MM.1S (cell line): ENCODE measurements around the gene SOCS2.

Experiments used
- DNase-seq: peaks from one replicate; pipeline ENCODE4 v3.0.0-alpha.2; 2015
- H2AFZ ChIP-seq: fragments of 300-600 bp; sonication (generic); 2 replicates; pipeline ENCODE4 v1.6.0; 2016; ENCODE audit warnings: antibody characterized with exemption, low read length
- H3F3A ChIP-seq: fragments of 300-600 bp; sonication (generic); 2 replicates; pipeline ENCODE4 v1.6.1; 2016; ENCODE audit warnings: mild to moderate bottlenecking, antibody characterized with exemption, low read length, moderate library complexity, mixed read lengths; ENCODE audit not compliant: insufficient read depth
- H3K27ac ChIP-seq: fragments of 300-600 bp; sonication (generic); 2 replicates; pipeline ENCODE4 v1.5.1; 2016; ENCODE audit warnings: mild to moderate bottlenecking, low read length
- H3K27me3 ChIP-seq: fragments of 300-600 bp; sonication (generic); replicated peaks from 2 replicates; pipeline ENCODE4 v1.6.0; 2016; ENCODE audit warnings: low read length; ENCODE audit not compliant: insufficient read depth
- H3K36me3 ChIP-seq: fragments of 300-600 bp; sonication (generic); replicated peaks from 2 replicates; pipeline ENCODE4 v1.6.1; 2016; ENCODE audit warnings: mild to moderate bottlenecking, low read length, mixed read lengths; ENCODE audit not compliant: insufficient read depth
- H3K4me1 ChIP-seq: fragments of 300-600 bp; sonication (generic); 2 replicates; pipeline ENCODE4 v1.6.1; 2016; ENCODE audit warnings: low read length, mixed read lengths
- H3K4me2 ChIP-seq: fragments of 300-600 bp; sonication (generic); 2 replicates; pipeline ENCODE4 v1.6.0; 2016; ENCODE audit warnings: low read depth, low read length
- H3K4me3 ChIP-seq: fragments of 300-600 bp; sonication (generic); 2 replicates; pipeline ENCODE4 v1.5.1; 2016; ENCODE audit warnings: low read length, mixed read lengths
- H3K79me2 ChIP-seq: fragments of 300-600 bp; sonication (generic); 2 replicates; pipeline ENCODE4 v1.6.1; 2016; ENCODE audit warnings: mixed run types, low read length, mixed read lengths
- H3K9ac ChIP-seq: fragments of 300-600 bp; sonication (generic); 2 replicates; pipeline ENCODE4 v1.6.1; 2016; ENCODE audit warnings: low read length, mixed read lengths
- H3K9me2 ChIP-seq: fragments of 300-600 bp; sonication (generic); replicated peaks from 2 replicates; pipeline ENCODE4 v1.6.1; 2016; ENCODE audit warnings: mild to moderate bottlenecking, low read length, mixed read lengths; ENCODE audit not compliant: insufficient read depth
- H3K9me3 ChIP-seq: fragments of 300-600 bp; sonication (generic); replicated peaks from 2 replicates; pipeline ENCODE4 v1.6.1; 2016; ENCODE audit warnings: mild to moderate bottlenecking, low read length, mixed read lengths; ENCODE audit not compliant: insufficient read depth
- H4K20me1 ChIP-seq: fragments of 300-600 bp; sonication (generic); 2 replicates; pipeline ENCODE4 v1.6.1; 2016; ENCODE audit warnings: mild to moderate bottlenecking, low read length, moderate library complexity, mixed read lengths; ENCODE audit not compliant: insufficient read depth
- CTCF ChIP-seq: fragments of 300-600 bp; sonication (generic); IDR thresholded peaks from 2 replicates; pipeline ENCODE4 v1.5.1; 2016; ENCODE audit warnings: antibody characterized with exemption, low read length, mixed read lengths
- EZH2 ChIP-seq: fragments of 300-600 bp; sonication (generic); optimal IDR thresholded peaks from 2 replicates; pipeline ENCODE3; 2017; ENCODE audit warnings: low read depth, mild to moderate bottlenecking, antibody characterized with exemption, low read length, mixed read lengths
- EZH2phosphoT487 ChIP-seq: fragments of 300-600 bp; sonication (generic); IDR thresholded peaks from 2 replicates; pipeline ENCODE4 v1.6.1; 2018; ENCODE audit warnings: antibody characterized with exemption, low read length

SOCS2 gene

DNA sequence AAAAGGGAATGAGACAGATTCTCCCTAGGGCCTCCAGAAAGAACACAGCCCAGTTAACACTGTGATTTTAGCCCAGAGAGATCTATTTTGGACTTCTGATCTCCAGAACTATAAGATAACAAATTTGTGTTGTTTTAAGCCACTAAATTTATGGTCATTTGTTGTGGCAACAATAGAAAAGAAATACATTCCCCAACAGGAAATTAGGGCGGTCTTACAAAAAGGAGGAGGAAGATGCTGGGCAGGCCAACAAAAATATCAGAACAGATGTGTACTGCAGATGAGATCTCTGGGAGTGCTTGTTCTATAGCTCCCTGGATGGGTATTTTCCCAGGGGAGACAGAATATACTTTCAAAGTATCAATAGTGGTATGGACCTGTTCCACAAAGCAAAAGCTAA, 32.0 kb upstream of the SOCS2 start:
- Histone ChIP-seq H3K4me2 (no peak overlapping the region), H3K4me3 (no peak overlapping the region), H3K79me2 (no peaks in the 10 kb centered on the region), H3K9me2 (no peaks in the 10 kb centered on the region), H2AFZ (no peak overlapping the region), H4K20me1 (no peaks in the 10 kb centered on the region), H3K9me3 (no peaks in the 10 kb centered on the region), H3K4me1 (peaks cover 16% of the 10 kb centered on the region), H3K27ac (no peak overlapping the region), H3K36me3 (no peaks in the 10 kb centered on the region), H3K9ac (no peak overlapping the region), H3K27me3 (no peaks in the 10 kb centered on the region), H3F3A (peaks cover 14% of the 10 kb centered on the region)
- no peak for TF ChIP-seq EZH2
- TF ChIP-seq CTCF: no peak
- TF ChIP-seq EZH2phosphoT487: no peak
- DNase-seq: no peak

- H3K36me3 ChIP-seq: no peaks in the 10 kb centered on the region
- H3F3A ChIP-seq: peaks cover 6% of the 10 kb centered on the region
- no peak for DNase-seq
- no peak overlapping the region for H3K27ac ChIP-seq
- no peaks in the 10 kb centered on the region for H3K79me2 ChIP-seq
- H3K4me2 ChIP-seq: no peak overlapping the region
- no peak overlapping the region for H3K9ac ChIP-seq
- no peak overlapping the region for H2AFZ ChIP-seq
- no peaks in the 10 kb centered on the region for H3K9me3 ChIP-seq
- no peaks in the 10 kb centered on the region; the same call in 1 of the 2 replicates for H4K20me1 ChIP-seq
- H3K4me3 ChIP-seq: no peak overlapping the region
- H3K4me1 ChIP-seq: peaks cover 6% of the 10 kb centered on the region
- H3K27me3 ChIP-seq: no peaks in the 10 kb centered on the region
- H3K9me2 ChIP-seq: no peaks in the 10 kb centered on the region
- TF ChIP-seq EZH2: no peak
- no peak for TF ChIP-seq CTCF
- TF ChIP-seq EZH2phosphoT487: no peak
These were observed 30.8 kb upstream of the SOCS2 start for GRCh38 chr12:93541578-93542225.

- no peak overlapping the region for H3K4me2 ChIP-seq
- no peaks in the 10 kb centered on the region for H3K36me3 ChIP-seq
- no peak for DNase-seq
- H4K20me1 ChIP-seq: no peaks in the 10 kb centered on the region; the same call in 1 of the 2 replicates
- no peaks in the 10 kb centered on the region for H3F3A ChIP-seq
- no peaks in the 10 kb centered on the region for H3K9me2 ChIP-seq
- H3K4me1 ChIP-seq: no peaks in the 10 kb centered on the region
- H3K4me3 ChIP-seq: no peak overlapping the region
- no peaks in the 10 kb centered on the region for H3K79me2 ChIP-seq
- H3K9ac ChIP-seq: no peak overlapping the region
- no peak overlapping the region for H3K27ac ChIP-seq
- no peak overlapping the region for H2AFZ ChIP-seq
- TF ChIP-seq EZH2 (no peak), CTCF (no peak), EZH2phosphoT487 (no peak)
- H3K27me3 ChIP-seq: no peaks in the 10 kb centered on the region
- H3K9me3 ChIP-seq: no peaks in the 10 kb centered on the region; the same call in 1 of the 2 replicates
These were observed 24.7 kb upstream of the SOCS2 start for GRCh38 chr12:93547778-93548177.
